Activated T-helper 1 cell treated with Interleukin-2 at 50 U/mL for 16 hours (primary cell): ENCODE data around the gene IFI27.

Source experiments
- DNase-seq: peaks from one replicate; pipeline ENCODE4 v3.0.0-alpha.2; 2020; ENCODE audit warnings: low read depth

IFI27 gene

GRCh38 chr14:94124582-94125377 lies 14.2 kb downstream of the IFI27 start:
- DNase-seq, result no peak

- no peak for DNase-seq
Measured at GRCh38 chr14:94125659-94126418, 15.3 kb downstream of the IFI27 start.

GRCh38 chr14:94126419-94126677 lies 15.8 kb downstream of the IFI27 start:
- DNase-seq, result no peak

- DNase-seq, result no peak
Measured at GRCh38 chr14:94126800-94127199, 16.3 kb downstream of the IFI27 start.

GRCh38 chr14:94127330-94127729 lies 16.8 kb downstream of the IFI27 start:
- DNase-seq, result no peak

GRCh38 chr14:94128216-94128839 lies 17.8 kb downstream of the IFI27 start:
- DNase-seq, result no peak

- peak; percentile 39 for DNase-seq
Measured at GRCh38 chr14:94129111-94129757, 18.7 kb downstream of the IFI27 start, which contains the start of gene IFI27L2. Gene IFI27L2 (minus strand): TSS chr14:94129604. CDS start chr14:94129564, 40 bp downstream.

- DNase-seq, result no peak
Measured at GRCh38 chr14:94129758-94130414, 19.4 kb downstream of the IFI27 start.

- DNase-seq, result peak; percentile 23
Measured at GRCh38 chr14:94132285-94132887, 21.9 kb downstream of the IFI27 start.

GRCh38 chr14:94135476-94135875 lies 24.9 kb downstream of the IFI27 start:
- no peak for DNase-seq

GRCh38 chr14:94136575-94137331 lies 26.2 kb downstream of the IFI27 start:
- DNase-seq, result peak; percentile 71

- no peak for DNase-seq
Measured at GRCh38 chr14:94138251-94138650, 27.7 kb downstream of the IFI27 start.

GRCh38 chr14:94139006-94139405 lies 28.5 kb downstream of the IFI27 start:
- DNase-seq, result no peak

GRCh38 chr14:94139421-94139820 lies 28.9 kb downstream of the IFI27 start:
- DNase-seq, result no peak

GRCh38 chr14:94142247-94142646 lies 31.7 kb downstream of the IFI27 start:
- no peak for DNase-seq

GRCh38 chr14:94142836-94143235 lies 32.3 kb downstream of the IFI27 start:
- no peak for DNase-seq

GRCh38 chr14:94143239-94143638 lies 32.7 kb downstream of the IFI27 start:
- no peak for DNase-seq

- DNase-seq, result no peak
Measured at GRCh38 chr14:94143711-94144110, 33.2 kb downstream of the IFI27 start.

- no peak for DNase-seq
Measured at GRCh38 chr14:94144765-94145164, 34.2 kb downstream of the IFI27 start.

GRCh38 chr14:94145902-94146527 lies 35.5 kb downstream of the IFI27 start:
- DNase-seq, result no peak
